ENCODE measurements around the gene NRG2.

The NRG2 gene

DNA sequence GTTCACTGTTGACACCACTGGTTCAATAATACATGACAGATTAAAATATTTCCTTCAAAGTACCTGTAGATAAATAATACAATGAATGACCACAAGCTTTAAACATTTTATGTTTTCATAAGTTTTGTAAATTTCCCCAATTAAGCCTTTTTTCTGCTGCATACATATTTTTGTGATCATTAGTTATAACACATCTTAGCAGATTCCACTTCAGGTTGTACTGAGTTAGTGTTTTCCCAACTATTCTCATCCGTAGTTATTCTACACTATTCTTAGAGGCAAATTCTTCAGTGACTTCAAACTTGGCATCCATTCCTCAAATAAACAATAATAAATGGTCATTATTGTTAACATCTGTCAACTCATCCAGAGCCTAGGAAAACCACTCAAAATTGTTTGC lies 100.9 kb downstream of the NRG2 start:
- DNase-seq: no peak

DNA sequence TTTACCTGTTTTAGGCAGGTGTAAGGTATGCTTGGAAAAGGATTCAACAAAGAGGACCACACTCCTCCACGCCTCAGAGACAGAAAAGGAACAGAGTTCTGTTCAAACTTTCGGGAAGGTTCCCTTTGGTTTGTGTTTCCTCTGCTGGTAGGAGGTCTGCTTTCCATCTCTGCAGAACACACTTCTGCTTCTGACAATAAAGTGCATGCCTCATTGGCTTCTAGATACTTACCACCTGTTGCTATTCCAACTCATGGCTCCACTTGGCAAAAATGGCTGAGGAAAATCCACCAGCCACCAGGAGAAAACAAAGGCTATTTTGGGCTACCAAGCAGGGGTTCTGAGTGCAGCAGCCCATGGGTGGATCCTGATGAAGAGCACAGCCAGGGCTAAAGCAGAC lies 112.7 kb downstream of the NRG2 start:
- no peak for DNase-seq

DNA sequence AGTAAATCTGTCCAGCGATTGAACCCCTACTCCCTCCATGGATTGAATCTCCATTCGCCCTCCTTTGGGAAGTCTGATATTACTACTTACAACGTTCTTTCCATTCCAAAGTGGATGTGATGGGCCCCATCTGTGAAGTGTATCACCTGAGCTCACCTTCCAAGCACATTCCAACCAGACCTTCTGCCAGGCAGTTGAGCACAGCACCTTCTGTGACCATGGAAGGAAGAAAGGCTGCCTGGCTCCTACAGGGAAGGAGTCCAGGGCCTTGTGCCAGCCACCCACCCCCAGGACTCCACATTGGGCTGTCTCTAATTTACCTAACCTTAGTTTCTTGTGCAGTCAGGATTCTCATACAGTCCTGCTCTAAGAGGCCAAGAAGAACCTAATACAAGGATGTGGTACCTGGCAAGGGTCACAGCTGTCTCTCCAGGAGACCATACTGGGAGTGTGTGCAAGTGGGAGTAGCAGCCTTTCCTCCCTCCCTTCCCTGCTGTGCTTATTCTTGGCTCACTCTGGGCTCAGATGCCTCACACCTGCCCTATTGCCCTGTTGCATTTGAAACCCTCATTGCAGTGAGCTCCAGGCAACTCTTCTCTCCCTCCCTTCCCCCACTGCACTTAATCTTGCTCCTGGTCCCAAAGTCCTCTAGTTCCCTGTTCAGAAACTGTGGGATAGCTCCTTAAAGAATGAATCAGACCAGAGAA lies 116.1 kb downstream of the NRG2 start:
- DNase-seq: no peak

DNA sequence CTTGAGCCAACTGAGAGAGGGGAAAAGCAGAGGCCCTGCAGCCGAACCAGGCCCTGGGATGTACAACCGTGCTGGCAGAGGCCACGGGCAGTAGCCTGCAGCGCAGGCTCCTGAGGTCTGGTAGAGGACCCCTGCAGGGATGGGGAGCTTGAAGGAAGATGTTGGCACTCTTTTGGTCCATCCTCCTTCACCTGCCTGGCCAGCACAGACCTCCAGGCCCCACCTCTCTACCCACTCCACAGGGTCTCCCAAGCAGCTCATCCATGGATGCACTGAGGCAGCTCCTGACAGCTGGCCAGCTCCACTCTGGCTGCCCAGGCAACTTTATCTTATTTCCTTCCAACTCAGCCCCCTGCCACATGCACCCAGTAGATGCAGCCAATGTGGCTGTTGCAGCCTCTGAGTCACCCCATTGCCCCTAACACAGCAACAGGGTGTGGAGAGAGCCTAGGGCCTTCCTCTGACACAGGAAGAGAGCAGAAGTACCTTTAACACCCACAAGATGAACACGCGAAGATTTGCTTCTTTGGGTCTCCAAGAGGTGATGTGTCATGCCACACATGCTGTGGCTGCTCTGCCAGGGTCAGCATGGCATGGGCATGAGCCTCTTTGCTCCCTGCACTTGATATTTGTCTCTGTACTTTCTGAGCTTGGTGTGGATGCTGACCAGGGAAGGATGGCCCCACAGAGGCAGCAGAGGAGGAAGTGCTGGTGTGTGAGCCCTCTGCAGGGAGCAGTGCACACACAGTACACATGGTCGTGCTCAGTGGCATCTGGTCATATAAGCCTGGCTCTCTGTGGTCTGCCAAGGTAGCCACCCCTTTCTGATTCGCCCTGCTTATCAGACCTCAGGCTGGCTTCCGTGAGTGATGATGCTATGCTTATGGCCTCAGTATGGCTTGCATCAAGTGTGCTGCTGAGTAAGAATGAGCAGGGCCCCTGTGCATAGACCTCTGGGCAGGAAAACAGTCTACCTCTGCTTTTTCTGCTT lies 117.2 kb downstream of the NRG2 start:
- no peak for DNase-seq

DNA sequence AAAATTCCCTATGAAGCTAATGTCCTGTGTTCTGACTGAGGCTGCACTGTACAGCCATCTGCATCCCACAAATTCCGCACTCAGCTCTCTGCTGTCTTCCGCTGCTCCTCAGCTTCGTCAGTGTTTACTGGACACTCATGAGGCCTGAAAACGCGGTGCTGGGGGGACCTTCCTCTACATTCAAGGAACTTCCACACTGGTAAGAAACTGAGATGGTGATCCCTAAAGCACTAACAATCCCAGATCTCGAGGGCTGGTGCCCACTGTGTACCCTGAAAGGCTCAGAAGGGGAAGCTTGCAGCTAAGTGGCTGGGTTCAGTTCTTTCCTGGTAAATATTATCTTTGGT lies 117.9 kb downstream of the NRG2 start:
- no peak for DNase-seq

DNA sequence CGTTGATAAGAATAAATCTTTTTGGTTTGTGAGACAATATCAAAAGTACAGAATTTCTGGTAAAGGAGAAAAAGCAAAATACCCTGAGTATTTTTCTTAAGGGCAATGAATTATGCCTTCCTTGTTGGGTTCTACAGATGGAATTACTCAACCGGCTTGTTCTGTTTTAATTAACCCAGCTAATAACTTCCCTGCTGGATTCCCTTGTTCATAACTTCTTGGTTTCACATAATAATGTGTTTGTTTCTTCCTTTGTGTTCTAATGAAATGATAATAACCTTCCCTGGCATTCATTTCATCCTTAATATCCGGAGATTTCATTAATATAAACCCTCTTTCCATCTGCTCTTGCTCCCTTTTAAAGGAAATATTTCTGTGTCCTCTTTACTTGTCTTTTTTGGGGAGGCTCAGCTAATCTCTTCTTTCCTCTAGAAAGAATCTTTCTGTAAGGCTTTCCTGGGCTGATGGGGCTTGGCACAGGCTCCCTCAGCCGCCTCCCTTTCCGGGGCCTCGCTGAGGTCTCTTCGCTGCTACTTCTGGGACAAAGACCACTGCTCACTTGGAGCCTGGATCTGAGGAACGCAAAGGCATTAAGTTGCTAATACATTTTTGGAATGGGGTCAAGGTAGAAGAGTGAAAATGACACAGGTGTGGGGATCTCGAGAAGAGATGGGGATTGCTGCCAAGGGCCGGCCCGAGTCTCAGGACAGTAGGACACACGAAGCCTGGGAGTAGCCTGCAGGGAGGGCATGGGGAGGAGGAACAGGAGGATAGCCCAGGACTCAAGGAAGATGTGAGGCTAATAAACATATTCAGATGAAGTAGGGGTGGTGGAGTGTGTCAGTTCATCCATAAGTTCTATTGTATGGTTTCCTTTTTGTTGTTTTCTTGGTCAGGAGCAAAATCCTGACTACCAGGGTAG lies 118.5 kb downstream of the NRG2 start:
- DNase-seq: no peak

DNA sequence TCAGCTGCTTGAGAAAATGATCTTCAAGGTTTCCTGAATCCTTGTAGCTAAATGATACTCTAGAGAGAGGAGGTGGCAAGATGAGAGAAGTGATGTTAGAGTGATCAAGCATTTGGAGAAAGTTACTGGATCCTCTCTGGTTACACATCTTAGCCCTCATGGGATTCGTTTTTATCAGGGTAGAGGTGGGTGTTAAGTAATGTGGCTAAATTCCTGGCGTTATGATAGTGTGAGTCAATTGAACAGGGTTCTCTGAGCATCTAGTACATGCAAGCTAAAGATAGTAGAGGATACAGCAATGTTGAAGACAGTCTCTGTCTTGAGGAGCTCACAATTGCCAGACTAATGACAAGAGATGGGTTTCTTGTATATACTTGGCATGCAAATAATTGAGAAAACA lies 123.8 kb downstream of the NRG2 start:
- no peak for DNase-seq

DNA sequence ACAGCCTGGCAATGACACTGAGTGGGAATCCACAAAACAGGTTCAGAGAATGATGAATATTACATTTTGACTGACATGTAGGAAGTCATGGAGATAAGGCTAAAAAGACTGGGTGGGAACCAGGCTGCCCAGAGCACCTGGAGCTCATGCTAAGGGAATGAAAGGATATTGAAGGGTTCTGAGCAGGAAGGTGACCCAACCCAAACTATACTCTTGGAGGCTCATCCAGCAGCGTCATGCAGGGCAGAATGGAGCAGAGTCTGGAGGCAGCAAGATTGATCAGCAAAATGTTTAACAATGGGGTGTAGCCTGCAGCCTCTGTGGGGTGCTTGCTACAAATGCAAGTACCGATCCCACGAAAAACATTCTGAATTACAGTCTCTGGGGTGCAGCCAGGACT lies 127.3 kb downstream of the NRG2 start:
- DNase-seq: no peak

DNA sequence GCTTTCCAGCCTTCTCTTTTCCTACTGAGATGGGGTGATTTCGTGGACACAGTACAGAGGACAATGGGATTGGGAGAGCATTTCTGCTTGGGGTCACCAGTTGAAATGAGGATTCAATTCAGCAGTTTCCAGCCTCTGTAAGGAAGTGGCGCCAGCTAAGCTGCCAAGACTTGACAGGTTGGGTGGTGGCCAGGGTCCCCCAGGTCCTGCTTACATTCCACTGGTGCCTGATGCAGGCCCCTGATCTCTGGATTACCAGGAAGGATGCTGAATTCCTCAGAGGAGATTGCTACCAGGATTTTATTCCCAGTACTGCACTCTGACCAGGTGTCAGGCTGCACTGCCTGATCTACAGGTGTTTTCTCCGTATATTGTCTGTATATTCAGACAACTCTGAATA lies 127.8 kb downstream of the NRG2 start:
- DNase-seq: no peak

DNA sequence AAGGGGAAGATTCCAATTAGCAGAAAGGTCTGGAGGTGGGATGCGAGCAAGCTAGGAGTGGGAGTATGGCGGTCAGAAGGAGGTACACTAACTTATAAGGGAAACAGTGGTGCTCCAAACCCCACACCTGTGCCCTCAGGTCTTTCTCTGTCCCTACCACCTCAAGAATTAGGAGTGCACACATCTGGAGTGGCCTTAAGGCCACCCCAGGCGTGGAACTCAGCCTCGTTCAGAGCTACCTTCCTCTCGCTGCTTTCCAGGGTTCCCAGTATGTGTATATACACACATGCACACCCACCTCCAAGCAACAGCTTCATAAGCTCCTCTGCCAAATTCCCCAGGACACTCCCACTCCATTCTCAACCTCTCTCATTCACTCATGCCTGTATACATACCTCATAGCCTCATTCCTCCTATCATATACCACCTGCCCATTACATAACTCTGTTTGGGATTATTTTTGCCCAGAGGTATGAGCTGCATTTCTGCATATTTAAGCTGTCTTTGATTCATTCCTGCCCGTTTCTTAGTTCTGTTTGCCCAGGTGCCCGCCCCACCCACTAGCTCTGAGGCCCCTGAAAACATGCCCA lies 128.8 kb downstream of the NRG2 start:
- no peak for DNase-seq

DNA sequence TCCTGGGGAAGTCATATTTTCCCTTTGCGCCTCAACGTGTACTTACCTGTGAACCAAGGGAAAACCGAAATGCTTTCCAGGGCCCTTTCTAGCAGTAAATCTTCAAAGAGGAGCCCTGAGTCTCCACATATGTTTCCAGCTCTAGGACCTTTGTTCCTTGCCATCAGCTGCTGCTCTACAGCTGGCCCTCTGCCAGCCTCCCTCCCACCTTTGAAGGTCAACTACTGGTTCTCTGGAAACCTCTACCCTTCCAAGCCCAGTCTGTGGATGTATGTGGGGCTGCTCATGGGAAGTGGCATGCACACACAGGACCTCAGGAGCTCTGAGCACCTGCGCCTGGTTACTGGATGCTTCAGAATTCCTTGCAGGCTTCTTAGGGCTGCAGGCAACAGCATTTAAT lies 130.3 kb downstream of the NRG2 start:
- no peak for DNase-seq

DNA sequence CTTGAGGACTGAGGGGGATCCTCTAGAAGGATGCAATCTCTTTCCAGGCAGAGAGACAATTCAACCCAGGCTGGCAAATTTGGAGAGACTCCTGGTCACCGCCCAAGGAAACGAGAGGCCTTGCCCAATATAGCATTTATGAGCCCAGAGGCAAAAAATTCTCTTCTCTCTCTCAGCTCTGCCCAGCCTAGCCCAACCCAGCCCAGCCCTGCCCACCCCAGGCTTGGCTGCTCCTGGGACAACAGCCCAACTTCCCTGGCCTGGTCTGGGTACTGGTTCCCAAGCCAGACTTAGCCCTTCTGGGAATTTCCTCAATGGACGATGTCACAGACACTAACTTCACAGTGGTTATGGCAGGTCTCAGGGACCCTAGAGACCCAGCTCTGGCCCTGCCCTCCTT lies 130.9 kb downstream of the NRG2 start:
- DNase-seq: no peak

DNA sequence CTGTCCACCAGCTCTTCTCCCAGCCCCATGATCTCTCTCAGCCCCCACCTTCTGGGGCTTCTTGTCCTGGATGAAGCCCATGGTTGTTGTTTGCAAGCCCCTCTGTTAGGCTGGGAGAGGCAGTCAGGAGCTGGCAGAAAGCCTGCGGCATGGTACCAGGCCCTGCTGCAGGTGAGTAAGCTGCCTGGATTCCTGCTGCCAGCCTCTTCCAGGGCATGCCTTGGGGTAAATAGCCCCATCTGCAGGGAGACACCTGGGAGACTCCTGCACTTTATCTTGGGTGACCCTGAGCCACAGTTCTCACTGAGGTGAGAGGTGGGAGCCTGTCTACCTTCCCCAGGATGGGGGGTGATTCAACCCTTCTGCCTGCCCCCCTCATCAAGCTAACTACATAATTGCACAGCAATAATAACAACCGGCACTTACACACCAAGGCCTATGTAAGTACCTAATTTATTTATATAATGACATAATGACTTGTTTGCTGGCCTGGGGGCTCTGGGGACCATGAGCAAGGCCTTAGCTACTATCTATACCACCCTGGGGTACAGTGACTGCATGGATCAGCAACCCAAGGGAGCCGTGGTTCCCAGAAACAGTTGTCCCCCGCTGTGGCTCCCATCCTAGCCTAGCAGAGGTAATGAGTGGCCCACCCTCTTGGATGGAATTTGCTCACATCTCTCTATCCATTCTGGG lies 131.5 kb downstream of the NRG2 start:
- DNase-seq: no peak

DNA sequence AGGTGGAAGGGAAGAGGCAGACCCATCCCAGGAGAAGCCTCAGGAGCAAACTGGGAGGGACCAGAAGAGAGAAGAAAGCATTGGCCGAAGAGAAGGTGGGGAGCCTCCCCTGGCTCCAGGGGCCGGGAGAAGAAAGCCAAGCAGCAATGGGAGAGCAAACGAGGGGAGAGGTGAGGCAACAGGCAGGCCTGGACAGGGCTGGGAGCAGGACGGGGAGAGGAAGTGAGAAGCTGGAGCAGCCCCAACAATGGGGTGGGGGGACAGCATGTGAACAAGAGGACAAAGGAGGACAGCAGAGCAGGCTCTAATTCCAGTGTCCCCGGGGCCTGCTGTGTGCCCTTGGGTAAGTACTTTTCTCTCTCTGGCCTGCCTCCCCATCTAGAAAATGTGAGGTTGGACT lies 132.2 kb downstream of the NRG2 start:
- DNase-seq: no peak

DNA sequence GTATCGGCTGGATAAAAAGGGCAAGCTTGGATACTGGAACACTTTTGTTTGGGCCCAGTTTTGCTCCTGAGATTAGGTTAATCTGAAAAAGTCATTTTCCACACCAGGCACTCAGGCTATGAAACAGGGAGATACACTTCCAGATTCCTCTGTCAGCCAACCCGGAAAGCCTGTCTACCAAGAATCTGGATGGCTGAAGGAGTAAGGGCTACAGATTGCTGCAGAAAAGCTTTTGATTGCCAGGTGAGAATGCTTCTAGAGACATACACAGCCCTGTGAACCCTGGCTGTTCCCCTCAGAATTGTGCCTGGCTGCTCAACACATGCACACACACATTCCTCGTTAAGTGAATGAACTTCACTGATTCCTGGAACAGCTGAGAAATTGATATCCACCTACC lies 133.1 kb downstream of the NRG2 start:
- DNase-seq: no peak

DNA sequence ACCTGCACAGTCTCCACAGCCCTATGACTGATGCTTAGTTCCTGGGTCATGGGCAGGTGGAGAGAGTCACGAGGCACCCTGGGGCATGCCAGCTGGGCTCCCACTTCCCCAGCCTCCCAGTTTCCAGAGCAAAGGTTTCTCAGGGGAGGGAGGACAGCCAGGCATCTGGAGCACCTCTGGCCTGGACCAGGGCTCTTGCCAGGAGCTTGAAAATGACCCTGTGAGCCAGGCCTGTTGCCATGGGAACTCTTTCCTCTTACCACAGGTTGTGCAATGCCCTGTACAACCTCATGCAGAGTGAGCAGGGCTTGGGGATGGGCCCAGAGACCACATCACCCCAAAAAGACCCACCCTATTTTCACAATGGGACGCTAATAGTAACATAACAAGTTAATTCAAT lies 134.3 kb downstream of the NRG2 start:
- peak in 1 of 4 experiments; percentile 12 for DNase-seq

DNA sequence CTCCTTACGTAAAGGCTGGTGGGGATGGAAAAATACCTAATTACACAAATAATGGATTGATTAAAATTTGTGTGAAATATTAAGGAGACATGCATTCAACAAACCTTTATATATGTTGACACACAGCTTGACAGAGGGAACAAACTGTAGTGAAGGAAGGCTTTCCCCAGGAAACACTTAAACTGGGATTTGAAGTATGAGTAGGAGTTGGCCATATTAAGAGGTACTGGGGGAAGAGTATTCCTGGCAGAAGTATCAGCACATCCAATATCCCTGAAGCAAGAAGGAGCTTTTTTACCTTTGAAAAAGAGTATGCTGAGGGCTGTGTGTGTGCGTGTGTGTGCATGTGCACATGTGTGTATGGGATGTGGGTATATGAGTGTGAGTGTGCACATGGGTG lies 136.4 kb downstream of the NRG2 start:
- no peak for DNase-seq

DNA sequence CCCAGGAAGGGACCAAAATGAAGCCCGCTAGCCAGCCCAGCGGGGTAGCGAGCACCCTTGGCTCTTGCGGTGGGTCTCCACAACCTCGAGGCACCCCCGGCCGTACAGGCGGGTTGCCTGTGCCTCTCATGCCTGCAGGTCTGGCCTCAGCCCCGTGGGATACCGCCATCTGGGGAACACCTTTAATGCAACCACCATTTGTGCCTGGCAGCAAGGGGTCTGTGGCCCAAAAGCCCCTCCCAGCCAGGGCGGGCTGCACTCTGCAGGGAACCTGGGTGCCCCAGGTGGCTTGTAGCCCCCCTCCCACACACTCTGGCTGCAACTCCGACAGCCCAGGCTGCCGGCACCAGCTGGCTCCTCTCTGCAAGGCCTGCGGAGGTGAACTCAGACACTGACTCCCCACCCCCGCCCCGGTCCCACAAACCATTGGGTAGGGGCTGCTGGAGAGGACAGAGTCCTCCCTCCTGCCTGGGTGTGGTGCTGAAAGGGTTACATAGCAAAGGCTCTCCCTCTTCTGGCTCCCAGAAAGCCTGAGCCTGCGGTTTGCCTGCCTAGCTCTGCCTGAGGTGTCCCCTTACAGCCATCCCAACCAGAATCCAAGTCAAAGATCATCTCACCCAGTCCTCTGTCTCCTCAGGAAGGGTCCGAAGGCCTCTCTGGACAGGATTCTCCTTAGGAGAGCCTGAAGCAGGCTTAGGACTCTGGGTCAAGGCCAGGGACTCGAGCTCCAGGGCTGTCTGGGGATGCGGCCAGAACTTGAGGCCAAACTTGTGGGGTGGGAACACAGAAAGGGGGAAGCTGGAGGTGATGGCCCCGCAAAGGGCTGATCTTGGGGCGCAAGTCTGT lies 138.1 kb downstream of the NRG2 start:
- DNase-seq: no peak

DNA sequence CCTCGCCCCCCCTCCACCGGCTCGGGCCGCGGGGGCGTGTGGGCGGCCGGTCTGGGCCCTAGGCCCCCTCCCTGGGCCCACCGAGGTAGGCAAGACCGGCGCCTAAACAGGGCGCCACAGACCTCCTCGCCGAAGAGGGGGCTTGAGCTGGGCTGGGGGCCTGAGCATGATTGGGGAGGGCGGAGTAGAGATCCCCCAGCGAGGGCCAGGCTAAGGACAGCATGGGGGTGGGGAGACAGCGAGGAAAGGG lies 138.6 kb downstream of the NRG2 start:
- no peak for DNase-seq

DNA sequence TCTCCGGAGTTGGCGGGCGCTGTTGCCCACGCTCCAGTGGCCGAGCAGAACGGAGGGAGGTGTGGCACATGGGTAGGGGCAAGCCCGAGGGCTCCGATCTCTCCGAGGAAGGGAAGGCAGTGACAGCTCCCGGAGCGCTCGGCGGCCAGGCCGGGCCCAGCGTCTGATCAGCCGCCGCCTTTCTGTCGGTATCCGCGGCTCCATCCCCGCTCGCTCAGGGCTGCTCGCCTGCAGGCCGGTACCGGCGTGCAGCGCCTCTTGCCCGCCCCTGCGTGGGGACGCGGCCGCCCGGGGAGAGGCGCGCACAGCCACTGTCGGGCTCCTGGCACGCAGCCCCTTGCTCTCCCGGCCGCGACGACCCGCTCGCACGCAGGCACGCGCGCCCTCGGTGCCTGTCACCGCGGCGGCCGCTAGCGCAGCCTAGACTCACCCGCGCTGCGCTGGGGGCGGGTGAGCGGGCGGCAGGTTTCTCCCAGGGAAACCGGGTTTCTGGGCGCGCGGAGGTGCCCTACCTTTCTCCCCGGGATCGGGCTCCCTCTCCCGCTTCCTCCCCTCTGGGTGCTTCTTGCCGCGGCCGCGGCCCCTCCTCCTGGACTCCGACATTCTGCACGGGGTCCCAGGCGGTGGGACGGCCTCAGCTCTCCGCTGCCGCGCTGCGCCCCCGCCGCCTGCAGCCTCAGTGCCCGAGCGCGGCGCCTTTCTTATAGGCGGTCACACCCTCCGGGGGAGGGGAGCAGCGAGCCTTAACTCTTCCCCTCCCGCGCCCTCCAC lies 139.1 kb downstream of the NRG2 start:
- peak in 2 of 4 experiments; percentile 1 to 13 for DNase-seq

DNA sequence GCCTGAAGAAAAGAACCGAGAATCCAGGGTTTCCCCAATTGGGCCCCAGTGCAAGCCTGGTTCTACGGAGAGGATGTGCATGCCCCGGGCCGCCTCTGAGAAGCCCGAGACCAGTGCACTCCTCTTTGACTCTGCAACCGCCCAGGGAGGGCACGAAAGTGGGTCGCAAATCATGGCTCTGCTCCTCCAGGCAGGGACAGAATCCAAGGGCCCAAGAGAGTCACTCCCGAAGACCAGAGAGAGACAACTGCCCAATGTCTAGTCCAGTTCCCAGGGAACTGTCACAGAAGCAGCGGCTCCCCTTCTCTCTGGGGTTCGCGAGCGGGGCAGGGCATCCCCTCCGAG lies 139.7 kb downstream of the NRG2 start:
- DNase-seq: no peak
